Mesenchymal stem cell (in vitro differentiated cells and primary cell): Measurements from ENCODE around the gene GRAMD4. TPM values are rescaled to one million over a fixed set of nuclear protein-coding genes. Genes with fewer than 3 reads are reported as not detected.

Experiments
- DNase-seq: peaks from one replicate; pipeline ENCODE4 v3.0.0-alpha.2; 2013
- H2AFZ ChIP-seq: one replicate; pipeline ENCODE4 v1.6.1; 2013; ENCODE audit warnings: low read depth, mild to moderate bottlenecking, control low read depth, inconsistent platforms, low read length, moderate library complexity
- H2AK5ac ChIP-seq: 2 replicates; pipeline ENCODE4 v1.6.1; 2013; ENCODE audit warnings: low read length, moderate library complexity, mild to moderate bottlenecking, inconsistent platforms; ENCODE audit not compliant: severe bottlenecking
- H2BK120ac ChIP-seq: one replicate; pipeline ENCODE4 v1.6.1; 2013; ENCODE audit warnings: low read depth, mild to moderate bottlenecking, inconsistent platforms, low read length, moderate library complexity
- H2BK12ac ChIP-seq, 2 experiments: one replicate each; pipeline ENCODE4 v1.6.1; 2013; ENCODE audit warnings: inconsistent platforms in 2 of 2, low read length in 2 of 2, mild to moderate bottlenecking in 2 of 2, moderate library complexity in 2 of 2, control low read depth in 1 of 2
- H2BK15ac ChIP-seq: one replicate; pipeline ENCODE4 v1.6.1; 2013; ENCODE audit warnings: mild to moderate bottlenecking, low read depth, inconsistent platforms; ENCODE audit not compliant: poor library complexity, severe bottlenecking
- H2BK5ac ChIP-seq: 2 replicates; pipeline ENCODE4 v1.6.1; 2013; ENCODE audit warnings: low read depth, mild to moderate bottlenecking, low read length, control low read depth, inconsistent platforms; ENCODE audit not compliant: poor library complexity, severe bottlenecking
- H3K14ac ChIP-seq, 2 experiments: one replicate each; pipeline ENCODE4 v1.6.1; 2013; ENCODE audit warnings: inconsistent platforms in 2 of 2, low read length in 2 of 2, control low read depth in 1 of 2, mild to moderate bottlenecking in 1 of 2, moderate library complexity in 1 of 2
- H3K18ac ChIP-seq, 2 experiments: one replicate each; pipeline ENCODE4 v1.6.1; 2013; ENCODE audit warnings: inconsistent platforms in 2 of 2, low read length in 2 of 2, control low read depth in 1 of 2, low read depth in 1 of 2, mild to moderate bottlenecking in 1 of 2
- H3K23ac ChIP-seq, 2 experiments: one replicate each; pipeline ENCODE4 v1.6.1; 2013; ENCODE audit warnings: inconsistent platforms in 2 of 2, low read length in 2 of 2, mild to moderate bottlenecking in 2 of 2, moderate library complexity in 2 of 2, control low read depth in 1 of 2
- H3K27ac ChIP-seq: 2 replicates; pipeline ENCODE4 v1.5.1; 2013; ENCODE audit warnings: mild to moderate bottlenecking, moderate library complexity, low read length, control low read depth, inconsistent platforms; ENCODE audit not compliant: poor library complexity, severe bottlenecking
- H3K27me3 ChIP-seq, 2 experiments: 2 replicates each; pipeline versions ENCODE4 v1.6.1 to v1.7.0; 2013; ENCODE audit warnings: low read length in 2 of 2, mild to moderate bottlenecking in 2 of 2, moderate library complexity in 2 of 2, control low read depth in 1 of 2, inconsistent platforms in 1 of 2; ENCODE audit not compliant: control insufficient read depth in 1 of 2, insufficient read depth in 1 of 2
- H3K36me3 ChIP-seq, 2 experiments: 2 replicates each; pipeline versions ENCODE4 v1.6.1 to v1.7.0; 2013; ENCODE audit warnings: low read length in 2 of 2, control low read depth in 1 of 2, inconsistent platforms in 1 of 2, low read depth in 1 of 2, mild to moderate bottlenecking in 1 of 2; ENCODE audit not compliant: insufficient read depth in 2 of 2, control insufficient read depth in 1 of 2
- H3K4ac ChIP-seq, 2 experiments: one replicate each; pipeline ENCODE4 v1.6.1; 2013; ENCODE audit warnings: inconsistent platforms in 2 of 2, low read length in 2 of 2, mild to moderate bottlenecking in 2 of 2, moderate library complexity in 2 of 2, control low read depth in 1 of 2, low read depth in 1 of 2
- H3K4me1 ChIP-seq: 2 replicates; pipeline ENCODE4 v1.6.1; 2013; ENCODE audit warnings: low read depth, low read length, control low read depth; ENCODE audit not compliant: control insufficient read depth, insufficient read depth
- H3K4me2 ChIP-seq: 2 replicates; pipeline ENCODE4 v1.6.1; 2013; ENCODE audit warnings: low read length, mild to moderate bottlenecking, inconsistent platforms; ENCODE audit not compliant: poor library complexity, severe bottlenecking
- H3K4me3 ChIP-seq, 2 experiments: 2 replicates each; pipeline versions ENCODE4 v1.5.1 to v1.7.0; 2013; ENCODE audit warnings: low read length in 2 of 2, mild to moderate bottlenecking in 2 of 2, control low read depth in 1 of 2, low read depth in 1 of 2; ENCODE audit not compliant: insufficient read depth in 1 of 2
- H3K79me1 ChIP-seq: replicated peaks from 2 replicates; pipeline ENCODE4 v1.6.1; 2013; ENCODE audit warnings: mild to moderate bottlenecking, control low read depth, low read length, inconsistent platforms; ENCODE audit not compliant: poor library complexity, severe bottlenecking
- H3K9ac ChIP-seq: 2 replicates; pipeline ENCODE4 v1.7.0; 2013; ENCODE audit warnings: mild to moderate bottlenecking, low read length, moderate library complexity
- H3K9me3 ChIP-seq: 2 replicates; pipeline ENCODE4 v1.7.0; 2013; ENCODE audit warnings: mild to moderate bottlenecking, low read length; ENCODE audit not compliant: control insufficient read depth
- H4K8ac ChIP-seq: one replicate; pipeline ENCODE4 v1.6.1; 2013; ENCODE audit warnings: inconsistent platforms, mild to moderate bottlenecking, low read length, moderate library complexity
- H4K91ac ChIP-seq: one replicate; pipeline ENCODE4 v1.6.1; 2013; ENCODE audit warnings: mild to moderate bottlenecking, low read length, inconsistent platforms
- WGBS: methylation state at CpG from one replicate; pipeline ENCODE4 v1.1.7; 2013; ENCODE audit warnings: mixed read lengths; 5-methylcytosine and 5-hydroxymethylcytosine counted together
- polyA plus RNA-seq, 2 experiments: library from polyadenylated mRNA; stranded (reverse); fragments of 200-250 nt; gene quantifications; one replicate each; pipeline ENCODE4 v1.2.3, GENCODE V29; 2013

Gene GRAMD4, protein sequence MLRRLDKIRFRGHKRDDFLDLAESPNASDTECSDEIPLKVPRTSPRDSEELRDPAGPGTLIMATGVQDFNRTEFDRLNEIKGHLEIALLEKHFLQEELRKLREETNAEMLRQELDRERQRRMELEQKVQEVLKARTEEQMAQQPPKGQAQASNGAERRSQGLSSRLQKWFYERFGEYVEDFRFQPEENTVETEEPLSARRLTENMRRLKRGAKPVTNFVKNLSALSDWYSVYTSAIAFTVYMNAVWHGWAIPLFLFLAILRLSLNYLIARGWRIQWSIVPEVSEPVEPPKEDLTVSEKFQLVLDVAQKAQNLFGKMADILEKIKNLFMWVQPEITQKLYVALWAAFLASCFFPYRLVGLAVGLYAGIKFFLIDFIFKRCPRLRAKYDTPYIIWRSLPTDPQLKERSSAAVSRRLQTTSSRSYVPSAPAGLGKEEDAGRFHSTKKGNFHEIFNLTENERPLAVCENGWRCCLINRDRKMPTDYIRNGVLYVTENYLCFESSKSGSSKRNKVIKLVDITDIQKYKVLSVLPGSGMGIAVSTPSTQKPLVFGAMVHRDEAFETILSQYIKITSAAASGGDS
- polyA plus RNA-seq (2013, experiment 1 of 2) = 5.1 TPM
- 5.0 TPM for polyA plus RNA-seq (2013, experiment 2 of 2)

DNA sequence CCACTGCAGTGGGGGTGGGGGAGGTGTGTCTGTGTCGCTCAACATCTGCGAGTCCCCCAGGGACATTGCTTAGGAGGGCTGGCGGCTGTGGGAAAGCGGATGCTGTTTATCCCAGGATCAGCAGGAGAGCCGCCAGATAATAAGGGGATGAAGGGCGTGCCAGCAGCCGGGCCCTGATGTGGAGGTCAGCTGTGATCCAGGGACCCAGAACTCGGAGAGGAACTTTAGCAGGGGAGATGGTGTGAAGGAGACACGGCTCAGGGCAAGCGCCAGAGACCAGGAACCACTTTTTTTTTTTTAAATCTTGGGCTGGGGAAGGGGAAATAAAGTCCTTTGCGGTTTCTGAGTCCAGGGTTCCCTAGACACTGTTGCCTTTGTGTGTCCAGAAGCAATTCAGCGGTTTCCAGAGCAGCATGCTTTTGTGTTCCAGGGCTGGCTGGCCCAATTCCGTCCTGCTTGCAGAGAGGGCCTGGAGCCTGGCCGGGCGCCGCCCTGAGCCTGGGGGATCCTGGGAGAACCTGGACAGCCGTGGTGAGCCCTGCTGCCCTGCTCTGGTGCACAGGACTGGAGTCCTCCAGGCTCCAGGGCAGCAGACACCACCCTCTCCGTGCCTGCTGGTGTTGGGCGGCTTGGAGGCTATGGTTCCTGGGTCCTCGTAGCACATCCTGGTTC, at the start of gene GRAMD4:
GRAMD4 (plus strand) TSS at position 557 of the 672 bp plus-strand sequence. CDS start 6,414 bp downstream, outside the sequence.
- Histone ChIP-seq H3K4me2 (no peak within 1 kb of the TSS), H3K18ac (no peak within 1 kb of the TSS), H3K4me3 (no peak within 1 kb of the TSS), H3K36me3 (peaks cover 0 to 12% of the 10 kb centered on the region in 2 experiments), H2BK15ac (no peak within 1 kb of the TSS), H3K27me3 (no peaks in the 10 kb centered on the region), H3K4ac (peak within 1 kb of the TSS in 1 of 2 experiments; percentile 39), H3K27ac (no peak within 1 kb of the TSS), H2BK5ac (no peak within 1 kb of the TSS), H2BK12ac (peak within 1 kb of the TSS in 1 of 2 experiments; percentile 4), H4K91ac (peak within 1 kb of the TSS; percentile 58), H3K9ac (peak within 1 kb of the TSS; percentile 6), H3K79me1 (peaks cover 38% of the 10 kb centered on the region), H2BK120ac (no peak within 1 kb of the TSS), H2AFZ (no peak within 1 kb of the TSS), H4K8ac (no peak within 1 kb of the TSS), H3K9me3 (no peaks in the 10 kb centered on the region), H3K14ac (no peak within 1 kb of the TSS), H2AK5ac (peak within 1 kb of the TSS; percentile 42), H3K4me1 (peaks cover 38% of the 10 kb centered on the region), H3K23ac (no peak within 1 kb of the TSS)
- DNase-seq = no peak
- 56% methylated on average over 17 of the region's 20 CpGs for WGBS

DNA sequence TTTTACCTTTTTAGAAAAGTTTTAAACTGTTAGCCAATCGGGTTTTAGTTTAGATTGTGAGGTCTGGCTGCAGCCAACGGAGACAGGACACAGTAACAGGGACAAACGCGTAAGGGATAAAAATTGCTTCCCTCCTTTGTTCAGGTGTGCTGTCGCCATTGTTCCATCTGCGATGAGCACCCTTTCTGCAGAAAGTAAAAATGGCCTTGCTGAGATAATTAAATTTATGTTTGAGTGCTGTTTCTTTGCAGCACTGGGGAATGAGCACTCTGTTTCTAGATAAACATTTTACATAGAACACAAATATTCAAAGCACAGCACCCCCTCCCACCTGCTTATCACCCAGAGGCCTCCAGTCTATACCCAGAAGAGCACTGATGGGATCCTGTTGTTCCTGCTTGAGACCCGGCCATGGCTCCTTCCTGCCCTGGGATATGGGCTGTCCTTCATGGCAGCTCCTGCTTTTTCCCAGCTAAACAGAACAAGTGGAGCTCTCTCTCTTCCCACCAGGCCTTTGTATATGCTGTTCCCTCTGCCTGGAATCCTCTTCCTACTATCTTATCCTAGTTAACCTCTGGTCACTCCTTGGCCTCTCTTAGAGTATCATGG, 48.4 kb upstream of the GRAMD4 start:
- no peak for DNase-seq
- H3K36me3 ChIP-seq = no peaks in the 10 kb centered on the region
- no peak overlapping the region for H3K4me2 ChIP-seq
- H3K4me1 ChIP-seq = peaks cover 10% of the 10 kb centered on the region
- WGBS = 56% methylated on average over 5 of the region's 7 CpGs
- no peak overlapping the region for H4K91ac ChIP-seq
- H2BK15ac ChIP-seq = no peak overlapping the region
- no peak overlapping the region for H3K14ac ChIP-seq
- H2BK12ac ChIP-seq = no peak overlapping the region
- H2BK5ac ChIP-seq = no peak overlapping the region
- H3K9me3 ChIP-seq = peaks cover 16% of the 10 kb centered on the region
- peaks cover 5 to 7% of the 10 kb centered on the region in 2 experiments for H3K27me3 ChIP-seq
- H3K23ac ChIP-seq = no peak overlapping the region
- no peak overlapping the region for H2BK120ac ChIP-seq
- H3K18ac ChIP-seq = no peak overlapping the region
- H3K9ac ChIP-seq = no peak overlapping the region
- H4K8ac ChIP-seq = no peak overlapping the region
- H3K4me3 ChIP-seq = no peak overlapping the region
- H3K27ac ChIP-seq = no peak overlapping the region
- no peak overlapping the region for H2AK5ac ChIP-seq
- H3K79me1 ChIP-seq = no peaks in the 10 kb centered on the region
- H2AFZ ChIP-seq = no peak overlapping the region
- H3K4ac ChIP-seq = no peak overlapping the region

DNA sequence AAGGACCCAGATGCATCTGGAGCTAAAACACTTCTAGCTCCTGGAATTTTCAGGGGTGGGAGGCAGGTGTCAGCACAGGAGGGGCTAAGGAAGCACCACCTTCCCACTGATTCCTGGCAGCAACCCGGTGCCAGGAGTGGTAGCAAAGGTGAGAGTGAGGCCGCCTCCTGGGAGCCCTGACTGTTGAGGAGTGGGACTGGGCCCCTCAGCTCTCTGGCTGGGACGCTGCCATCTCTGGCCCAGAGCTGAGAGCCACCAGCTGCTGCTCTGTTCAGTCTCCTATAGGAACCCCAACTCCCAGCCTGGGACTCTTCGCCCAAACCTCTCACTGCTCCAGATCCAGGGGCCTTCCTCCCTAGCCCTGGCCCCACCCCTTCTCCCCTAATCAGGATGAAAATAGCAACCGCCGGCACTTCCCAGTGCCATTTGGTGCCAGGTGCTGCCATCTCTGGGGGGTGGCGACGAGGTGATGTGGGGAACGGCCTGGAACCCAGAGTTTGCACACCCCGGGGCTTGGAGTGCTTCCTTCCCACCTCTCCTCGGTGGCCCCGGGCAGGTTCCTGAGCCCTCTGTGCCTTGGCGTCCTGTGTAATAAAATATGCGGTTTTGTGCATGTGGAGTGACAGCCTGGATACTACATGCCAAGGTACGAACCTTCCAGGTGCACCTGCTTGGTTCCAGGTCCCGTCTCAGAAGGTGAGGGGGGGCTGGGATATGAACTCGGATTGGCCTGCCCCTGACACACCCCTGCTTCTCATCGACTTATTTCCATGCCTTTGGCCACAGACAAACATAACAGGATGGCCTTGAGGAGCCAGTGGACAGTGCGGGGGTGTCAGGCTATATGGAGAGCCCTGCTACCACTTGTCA, 47.0 kb upstream of the GRAMD4 start:
- H3K9ac ChIP-seq = no peak overlapping the region
- no peak for DNase-seq
- H3K4me3 ChIP-seq = no peak overlapping the region
- no peak overlapping the region for H3K27ac ChIP-seq
- peaks cover 16% of the 10 kb centered on the region for H3K4me1 ChIP-seq
- no peak overlapping the region for H3K4me2 ChIP-seq
- no peak overlapping the region for H3K23ac ChIP-seq
- H2AFZ ChIP-seq = no peak overlapping the region
- no peak overlapping the region for H3K14ac ChIP-seq
- no peak overlapping the region for H2BK12ac ChIP-seq
- H3K18ac ChIP-seq = no peak overlapping the region
- H3K79me1 ChIP-seq = peaks cover 1% of the 10 kb centered on the region
- H3K9me3 ChIP-seq = peaks cover 16% of the 10 kb centered on the region
- H3K27me3 ChIP-seq = peaks cover 5 to 7% of the 10 kb centered on the region in 2 experiments
- H2BK5ac ChIP-seq = no peak overlapping the region
- 96% methylated on average over 19 of the region's 19 CpGs for WGBS
- no peaks in the 10 kb centered on the region for H3K36me3 ChIP-seq
- no peak overlapping the region for H4K8ac ChIP-seq
- H2AK5ac ChIP-seq = no peak overlapping the region
- H2BK120ac ChIP-seq = no peak overlapping the region
- H3K4ac ChIP-seq = no peak overlapping the region
- H2BK15ac ChIP-seq = no peak overlapping the region
- no peak overlapping the region for H4K91ac ChIP-seq
